ENCODE data around the gene ASXL3. TPM values are rescaled to one million over a fixed set of nuclear protein-coding genes. Genes with fewer than 3 reads are reported as not detected.

The ASXL3 gene
- total and polyA plus RNA-seq, 2 experiments from 2014 or later, result 6.1 to 10.0 TPM

DNA sequence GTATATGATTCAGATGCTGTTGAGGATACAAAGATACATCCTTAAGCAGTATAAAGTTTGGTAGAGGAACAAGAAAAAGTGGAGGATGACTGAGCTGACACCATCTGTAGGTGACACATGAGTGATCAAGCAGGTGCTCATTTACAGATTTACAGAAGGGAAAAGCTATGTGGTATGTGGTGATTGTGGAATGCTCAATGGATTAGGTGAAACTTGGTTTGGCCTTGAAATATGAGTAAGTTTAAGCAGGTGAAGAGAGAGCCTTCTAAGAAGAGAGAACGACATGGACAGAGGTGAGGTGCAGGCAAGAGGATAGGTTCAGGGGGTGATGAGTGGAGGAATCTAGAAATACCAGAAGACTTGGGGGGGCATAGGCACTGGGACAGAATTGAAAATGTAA is 5.9 kb downstream of the ASXL3 start:
- Histone ChIP-seq H3K36me3 (no peaks in the 10 kb centered on the region), H3K9me3 (ENCODE audit: low read depth) (no peaks in the 10 kb centered on the region), H3K4me3 (no peak overlapping the region), H3K27ac (no peak overlapping the region), H3K4me1 (ENCODE audit: low read depth) (peaks cover 35% of the 10 kb centered on the region), H3K27me3 (no peaks in the 10 kb centered on the region)
- TF ChIP-seq, protein P1, sequence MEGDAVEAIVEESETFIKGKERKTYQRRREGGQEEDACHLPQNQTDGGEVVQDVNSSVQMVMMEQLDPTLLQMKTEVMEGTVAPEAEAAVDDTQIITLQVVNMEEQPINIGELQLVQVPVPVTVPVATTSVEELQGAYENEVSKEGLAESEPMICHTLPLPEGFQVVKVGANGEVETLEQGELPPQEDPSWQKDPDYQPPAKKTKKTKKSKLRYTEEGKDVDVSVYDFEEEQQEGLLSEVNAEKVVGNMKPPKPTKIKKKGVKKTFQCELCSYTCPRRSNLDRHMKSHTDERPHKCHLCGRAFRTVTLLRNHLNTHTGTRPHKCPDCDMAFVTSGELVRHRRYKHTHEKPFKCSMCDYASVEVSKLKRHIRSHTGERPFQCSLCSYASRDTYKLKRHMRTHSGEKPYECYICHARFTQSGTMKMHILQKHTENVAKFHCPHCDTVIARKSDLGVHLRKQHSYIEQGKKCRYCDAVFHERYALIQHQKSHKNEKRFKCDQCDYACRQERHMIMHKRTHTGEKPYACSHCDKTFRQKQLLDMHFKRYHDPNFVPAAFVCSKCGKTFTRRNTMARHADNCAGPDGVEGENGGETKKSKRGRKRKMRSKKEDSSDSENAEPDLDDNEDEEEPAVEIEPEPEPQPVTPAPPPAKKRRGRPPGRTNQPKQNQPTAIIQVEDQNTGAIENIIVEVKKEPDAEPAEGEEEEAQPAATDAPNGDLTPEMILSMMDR (IDR thresholded peaks at IDR 0.05; ENCODE audit: low read depth, low read length), result no peak
- DNase-seq (ENCODE audit: low read depth in 1 of 2, low spot score in 1 of 2), result no peak

DNA sequence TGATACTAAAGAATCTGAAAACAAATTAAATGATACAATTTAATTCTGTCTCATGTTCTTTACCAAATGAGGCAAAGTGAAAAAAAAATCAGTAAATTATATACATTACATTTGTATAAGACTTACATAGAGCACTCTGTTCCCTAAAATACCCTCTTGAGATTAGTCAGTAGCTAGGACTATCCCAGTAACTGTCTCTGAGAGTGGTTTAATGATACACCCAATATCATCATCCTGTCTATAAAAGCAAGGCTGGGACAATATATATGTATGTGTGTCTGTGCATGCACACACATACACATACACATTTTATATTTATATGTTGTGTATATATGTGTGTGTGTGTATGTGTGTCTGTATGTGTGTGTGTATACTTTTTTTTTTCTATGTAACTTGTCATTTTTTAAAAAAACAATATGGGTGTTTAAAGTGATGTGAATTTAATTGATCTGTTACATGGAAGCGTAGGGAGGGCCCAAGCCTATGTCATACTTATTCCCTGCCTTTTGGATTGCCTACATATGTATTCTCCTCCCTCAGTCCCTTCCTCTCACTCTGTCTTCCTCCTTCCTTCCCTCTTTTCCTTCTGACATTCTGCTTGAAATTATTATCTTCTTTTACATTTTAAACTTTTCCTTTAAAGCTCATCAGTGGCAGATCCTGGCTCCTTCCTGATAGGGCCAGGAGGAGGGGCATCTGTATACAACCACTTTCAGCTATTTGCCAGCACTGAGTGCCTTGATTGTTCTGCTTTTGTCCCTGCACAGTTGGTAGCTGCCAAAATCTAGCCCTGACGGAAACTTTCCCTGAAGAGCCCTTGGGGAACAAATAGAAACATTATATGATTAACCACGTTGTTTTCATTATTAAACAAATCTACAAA is 6.8 kb downstream of the ASXL3 start:
- Histone ChIP-seq H3K4me1 (ENCODE audit: low read depth) (peaks cover 35% of the 10 kb centered on the region), H3K36me3 (no peaks in the 10 kb centered on the region), H3K9me3 (ENCODE audit: low read depth) (no peaks in the 10 kb centered on the region), H3K27me3 (no peaks in the 10 kb centered on the region), H3K27ac (peak overlapping the region; percentile 69), H3K4me3 (no peak overlapping the region)
- TF ChIP-seq, protein P1 (IDR thresholded peaks at IDR 0.05; ENCODE audit: low read depth, low read length), result no peak
- DNase-seq (ENCODE audit: low read depth in 1 of 2, low spot score in 1 of 2), result no peak

DNA sequence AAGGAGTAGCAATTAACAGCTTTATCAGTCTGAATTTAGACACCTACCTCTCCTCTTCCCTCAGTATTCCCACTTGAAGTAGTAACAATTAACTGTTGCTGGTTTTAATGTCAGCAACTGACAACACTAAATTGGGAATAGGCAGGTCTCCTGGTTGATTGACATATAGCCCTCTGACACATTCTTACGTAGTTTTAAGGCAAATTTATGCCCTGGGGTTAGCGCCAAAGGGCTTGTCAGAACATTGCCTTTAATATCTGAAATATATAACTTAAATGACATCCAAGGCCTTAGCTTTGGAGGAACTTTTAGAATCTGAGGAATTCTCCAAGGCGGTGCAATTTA is 7.4 kb downstream of the ASXL3 start:
- peak overlapping the region; percentile 69 for H3K27ac ChIP-seq

DNA sequence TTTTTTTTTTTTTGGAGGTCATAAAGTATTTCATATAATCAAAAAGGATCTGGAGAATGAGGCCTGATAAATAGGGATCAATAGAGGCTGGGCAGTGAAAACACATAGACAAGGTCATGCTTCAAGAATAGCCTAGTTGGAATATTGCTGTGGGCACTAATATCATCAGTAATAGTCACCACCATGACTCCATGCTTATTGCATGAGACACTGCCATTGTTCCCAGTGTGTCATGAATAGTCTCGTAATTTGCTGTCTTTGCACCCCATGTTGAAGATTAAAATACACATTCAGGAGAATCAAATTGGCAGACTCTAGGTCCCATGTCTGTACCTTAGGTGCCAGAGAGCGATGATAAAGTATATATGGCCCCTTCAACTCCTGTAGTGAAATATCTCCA is 10.3 kb downstream of the ASXL3 start:
- TF ChIP-seq, protein P1 (IDR thresholded peaks at IDR 0.05; ENCODE audit: low read depth, low read length), result no peak
- Histone ChIP-seq H3K4me3 (no peak overlapping the region), H3K36me3 (no peaks in the 10 kb centered on the region)

More for the DNA sequence above, 7.4 kb downstream of the ASXL3 start:
- H3K27me3 ChIP-seq, result no peaks in the 10 kb centered on the region
- no peaks in the 10 kb centered on the region for H3K36me3 ChIP-seq
- H3K4me1 ChIP-seq (ENCODE audit: low read depth), result peaks cover 35% of the 10 kb centered on the region
- no peaks in the 10 kb centered on the region for H3K9me3 ChIP-seq (ENCODE audit: low read depth)
- TF ChIP-seq, protein P1 (IDR thresholded peaks at IDR 0.05; ENCODE audit: low read depth, low read length), result no peak
- no peak overlapping the region for H3K4me3 ChIP-seq
- no peak for DNase-seq (ENCODE audit: low read depth in 1 of 2, low spot score in 1 of 2)

DNA sequence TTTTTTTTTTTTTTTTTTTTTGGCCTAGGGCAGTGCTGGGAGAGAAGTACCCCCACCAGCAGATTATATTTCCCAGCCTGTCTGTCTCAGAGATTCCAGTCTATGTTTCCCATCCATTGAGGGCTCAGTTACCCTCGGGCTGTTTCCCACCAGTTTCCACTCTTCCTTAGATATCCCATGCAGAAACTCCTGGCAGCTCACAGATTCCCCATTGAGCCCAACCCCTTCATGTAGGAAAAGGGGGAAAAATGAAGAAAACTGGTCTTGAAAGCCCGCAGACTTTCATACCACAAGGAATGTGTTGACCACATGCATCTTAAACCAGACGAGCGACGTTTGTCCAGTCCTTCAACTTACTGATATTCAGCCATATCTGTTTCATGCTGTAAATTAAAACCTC is 15.2 kb downstream of the ASXL3 start:
- TF ChIP-seq, protein P1 (IDR thresholded peaks at IDR 0.05; ENCODE audit: low read depth, low read length), result no peak
- Histone ChIP-seq H3K9me3 (ENCODE audit: low read depth) (no peaks in the 10 kb centered on the region), H3K27ac (no peak overlapping the region), H3K4me1 (ENCODE audit: low read depth) (no peaks in the 10 kb centered on the region), H3K36me3 (no peaks in the 10 kb centered on the region), H3K4me3 (no peak overlapping the region), H3K27me3 (no peaks in the 10 kb centered on the region)
- DNase-seq (ENCODE audit: low read depth in 1 of 2, low spot score in 1 of 2), result no peak

More for the DNA sequence above, 10.3 kb downstream of the ASXL3 start:
- H3K27me3 ChIP-seq, result no peaks in the 10 kb centered on the region
- DNase-seq (ENCODE audit: low read depth in 1 of 2, low spot score in 1 of 2), result no peak
- H3K27ac ChIP-seq, result no peak overlapping the region
- H3K9me3 ChIP-seq (ENCODE audit: low read depth), result no peaks in the 10 kb centered on the region
- H3K4me1 ChIP-seq (ENCODE audit: low read depth), result peaks cover 10% of the 10 kb centered on the region
